ENCODE data around the gene MACROD2.

DNA sequence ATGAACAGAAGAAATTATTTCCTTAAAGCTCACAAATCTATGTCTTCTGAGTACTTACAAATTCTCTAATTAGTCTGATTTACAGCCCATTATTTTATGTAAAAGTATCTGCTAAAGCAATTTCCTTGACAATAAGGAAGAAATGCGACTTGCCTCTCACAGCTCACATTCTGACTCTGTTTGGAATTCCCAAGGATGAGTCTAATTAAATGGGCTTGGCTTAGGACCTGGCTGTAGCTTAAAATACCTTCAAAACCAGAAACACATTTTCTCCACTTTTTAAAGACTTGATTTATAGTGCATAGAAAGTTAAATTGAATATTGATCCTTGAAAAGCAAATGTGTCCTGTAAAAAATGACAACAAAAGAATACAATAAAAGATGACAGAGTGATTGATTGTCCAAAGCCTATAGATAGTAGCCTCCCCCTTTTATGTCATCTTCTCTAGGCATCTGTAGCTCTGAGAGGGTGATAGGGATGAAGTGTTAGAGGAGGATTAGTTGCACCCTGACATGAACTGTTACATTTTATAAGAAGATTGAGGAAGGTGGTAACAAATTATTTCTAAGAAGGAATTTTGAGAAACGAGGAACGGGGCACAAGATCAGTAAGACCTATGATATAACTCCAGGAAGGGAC is 118.9 kb downstream of the MACROD2 start:
- TF ChIP-seq CTCF (IDR thresholded peaks at IDR 0.05; ENCODE audit: insufficient read depth, low read depth, low read length), result no peak
- TF ChIP-seq EZH2 (IDR thresholded peaks at IDR 0.05; ENCODE audit: insufficient read depth, low read length), result no peak
